Measurements from ENCODE around the gene CCNI. TPM values are rescaled to one million over a fixed set of nuclear protein-coding genes. Genes with fewer than 3 reads are reported as not detected.
"Not testable (repeated sequence)": the region's sequence is repeated elsewhere in the genome, so short reads cannot be mapped to it uniquely, and the experiment has no call there.

Gene CCNI
- total RNA-seq = 238 TPM

- DNase-seq (ENCODE audit: low spot score) = peak; percentile 97
Observed at GRCh38 chr4:77075869-77076799, at the start of gene CCNI. CCNI (minus strand) TSS chr4:77075989; CDS start chr4:77066362, 9,627 bp downstream.

- DNase-seq (ENCODE audit: low spot score) = no peak
Observed at GRCh38 chr4:77124576-77124975, 48.8 kb upstream of the CCNI start.

GRCh38 chr4:77123411-77123810 is 47.6 kb upstream of the CCNI start:
- no peak for DNase-seq (ENCODE audit: low spot score)

GRCh38 chr4:77122656-77123055 is 46.9 kb upstream of the CCNI start:
- no peak for DNase-seq (ENCODE audit: low spot score)

GRCh38 chr4:77121736-77122240 is 46.0 kb upstream of the CCNI start:
- no peak for DNase-seq (ENCODE audit: low spot score)

GRCh38 chr4:77120886-77121508 is 45.2 kb upstream of the CCNI start:
- no peak for DNase-seq (ENCODE audit: low spot score)

- DNase-seq (ENCODE audit: low spot score) = no peak
Observed at GRCh38 chr4:77117721-77118120, 41.9 kb upstream of the CCNI start.

- no peak for DNase-seq (ENCODE audit: low spot score)
Observed at GRCh38 chr4:77113069-77113468, 37.3 kb upstream of the CCNI start.

GRCh38 chr4:77110730-77111129 is 34.9 kb upstream of the CCNI start:
- no peak for DNase-seq (ENCODE audit: low spot score)

- peak; percentile 70 for DNase-seq (ENCODE audit: low spot score)
Observed at GRCh38 chr4:77104791-77105540, 29.2 kb upstream of the CCNI start.

GRCh38 chr4:77104388-77104787 is 28.6 kb upstream of the CCNI start:
- no peak for DNase-seq (ENCODE audit: low spot score)

- no peak for DNase-seq (ENCODE audit: low spot score)
Observed at GRCh38 chr4:77100234-77100633, 24.4 kb upstream of the CCNI start.

- no peak for DNase-seq (ENCODE audit: low spot score)
Observed at GRCh38 chr4:77097611-77098010, 21.8 kb upstream of the CCNI start.

- DNase-seq (ENCODE audit: low spot score) = peak; percentile 78
Observed at GRCh38 chr4:77095101-77095821, 19.5 kb upstream of the CCNI start.

- DNase-seq (ENCODE audit: low spot score) = no peak
Observed at GRCh38 chr4:77094496-77094895, 18.7 kb upstream of the CCNI start.

GRCh38 chr4:77093401-77093800 is 17.6 kb upstream of the CCNI start:
- DNase-seq (ENCODE audit: low spot score) = no peak

- no peak for DNase-seq (ENCODE audit: low spot score)
Observed at GRCh38 chr4:77092975-77093374, 17.2 kb upstream of the CCNI start.

- DNase-seq (ENCODE audit: low spot score) = no peak
Observed at GRCh38 chr4:77089866-77090265, 14.1 kb upstream of the CCNI start.

- DNase-seq (ENCODE audit: low spot score) = not testable (repeated sequence)
Observed at GRCh38 chr4:77087027-77087426, 11.2 kb upstream of the CCNI start.

GRCh38 chr4:77084019-77084639 is 8.3 kb upstream of the CCNI start:
- DNase-seq (ENCODE audit: low spot score) = no peak

All from ureter (tissue), 1 donor.